ENCODE data around the gene RIOX2. TPM values are rescaled to one million over a fixed set of nuclear protein-coding genes. Genes with fewer than 3 reads are reported as not detected.

The RIOX2 gene
- total RNA-seq, 3 donors from 2014 or later (not counting 1 experiment from before 2014, with no cell fraction given) = 8.7 to 16.2 (median 13.5) TPM

GRCh38 chr3:97950360-97950759 is 21.9 kb downstream of the RIOX2 start:
- H3K36me3 Mint-ChIP-seq = peaks cover 42% of the 10 kb centered on the region

GRCh38 chr3:97949743-97950142 is 22.5 kb downstream of the RIOX2 start:
- no peak for TF ChIP-seq CTCF (IDR thresholded peaks at IDR 0.05)
- Mint-ChIP-seq H3K27ac (no peak overlapping the region), H3K36me3 (peaks cover 45% of the 10 kb centered on the region), H3K27me3 (ENCODE audit: low read depth in 2 of 2) (no peaks in the 10 kb centered on the region), H3K4me3 (no peak overlapping the region), H3K9me3 (no peaks in the 10 kb centered on the region), H3K4me1 (peaks cover 0 to 4% of the 10 kb centered on the region in 2 donors)
- Histone ChIP-seq H3K4me1 (ENCODE audit: control insufficient read depth, insufficient read depth, low read length) (no peaks in the 10 kb centered on the region), H3K27me3 (ENCODE audit: control insufficient read depth, insufficient read depth, low read length) (no peaks in the 10 kb centered on the region), H3K9me3 (ENCODE audit: control insufficient read depth, insufficient read depth, low read length) (no peaks in the 10 kb centered on the region), H3K27ac (ENCODE audit: low read length) (no peak overlapping the region), H3K36me3 (ENCODE audit: control insufficient read depth, insufficient read depth, low read length) (peaks cover 64% of the 10 kb centered on the region), H3K4me3 (ENCODE audit: low read length) (no peak overlapping the region)
- 91% methylated on average over 5 of the region's 5 CpGs for WGBS (ENCODE audit: insufficient coverage)
- intact Hi-C loops (cut with micrococcal nuclease) = no loop called here
- ATAC-seq (no peak), DNase-seq (no peak)

More at GRCh38 chr3:97950360-97950759, 21.9 kb downstream of the RIOX2 start:
- DNase-seq (no peak), ATAC-seq (no peak)
- H3K4me3 Mint-ChIP-seq = no peak overlapping the region
- Histone ChIP-seq H3K27me3 (ENCODE audit: control insufficient read depth, insufficient read depth, low read length) (no peaks in the 10 kb centered on the region), H3K36me3 (ENCODE audit: control insufficient read depth, insufficient read depth, low read length) (peaks cover 61% of the 10 kb centered on the region), H3K27ac (ENCODE audit: low read length) (no peak overlapping the region), H3K4me1 (ENCODE audit: control insufficient read depth, insufficient read depth, low read length) (no peaks in the 10 kb centered on the region), H3K4me3 (ENCODE audit: low read length) (no peak overlapping the region), H3K9me3 (ENCODE audit: control insufficient read depth, insufficient read depth, low read length) (no peaks in the 10 kb centered on the region)
- intact Hi-C loops (cut with micrococcal nuclease) = no loop called here
- no peaks in the 10 kb centered on the region for H3K27me3 Mint-ChIP-seq (ENCODE audit: low read depth in 2 of 2)
- no peak for TF ChIP-seq CTCF (IDR thresholded peaks at IDR 0.05)
- H3K4me1 Mint-ChIP-seq = peaks cover 0 to 4% of the 10 kb centered on the region in 2 donors
- H3K9me3 Mint-ChIP-seq = no peaks in the 10 kb centered on the region
- no peak overlapping the region for H3K27ac Mint-ChIP-seq
- 78% methylated on average over 3 of the region's 3 CpGs for WGBS (ENCODE audit: insufficient coverage)

- intact Hi-C loops (cut with micrococcal nuclease) = no loop called here
- no peak overlapping the region for H3K4me3 ChIP-seq (ENCODE audit: low read length)
- no peaks in the 10 kb centered on the region for H3K27me3 ChIP-seq (ENCODE audit: control insufficient read depth, insufficient read depth, low read length)
- H3K9me3 Mint-ChIP-seq = no peaks in the 10 kb centered on the region
- H3K4me1 ChIP-seq (ENCODE audit: control insufficient read depth, insufficient read depth, low read length) = no peaks in the 10 kb centered on the region
- ATAC-seq (no peak), DNase-seq (no peak)
- no peak for TF ChIP-seq CTCF (IDR thresholded peaks at IDR 0.05)
- peaks cover 0 to 4% of the 10 kb centered on the region in 2 donors for H3K4me1 Mint-ChIP-seq
- no peak overlapping the region for H3K27ac ChIP-seq (ENCODE audit: low read length)
- H3K4me3 Mint-ChIP-seq = no peak overlapping the region
- H3K27me3 Mint-ChIP-seq (ENCODE audit: low read depth in 2 of 2) = no peaks in the 10 kb centered on the region
- peaks cover 70% of the 10 kb centered on the region for H3K36me3 ChIP-seq (ENCODE audit: control insufficient read depth, insufficient read depth, low read length)
- H3K9me3 ChIP-seq (ENCODE audit: control insufficient read depth, insufficient read depth, low read length) = no peaks in the 10 kb centered on the region
- peaks cover 45% of the 10 kb centered on the region for H3K36me3 Mint-ChIP-seq
- no peak overlapping the region for H3K27ac Mint-ChIP-seq
- 96% methylated on average over 2 of the region's 2 CpGs for WGBS (ENCODE audit: insufficient coverage)
These were observed 23.1 kb downstream of the RIOX2 start for GRCh38 chr3:97949110-97949485.

- Mint-ChIP-seq H3K27ac (no peak overlapping the region), H3K4me3 (no peak overlapping the region), H3K9me3 (no peaks in the 10 kb centered on the region), H3K36me3 (peaks cover 45% of the 10 kb centered on the region), H3K27me3 (ENCODE audit: low read depth in 2 of 2) (no peaks in the 10 kb centered on the region), H3K4me1 (peaks cover 0 to 4% of the 10 kb centered on the region in 2 donors)
- intact Hi-C loops (cut with micrococcal nuclease) = no loop called here
- no peak overlapping the region for H3K27ac ChIP-seq (ENCODE audit: low read length)
- TF ChIP-seq CTCF (IDR thresholded peaks at IDR 0.05) = no peak
- H3K36me3 ChIP-seq (ENCODE audit: control insufficient read depth, insufficient read depth, low read length) = peaks cover 68% of the 10 kb centered on the region
- no peaks in the 10 kb centered on the region for H3K9me3 ChIP-seq (ENCODE audit: control insufficient read depth, insufficient read depth, low read length)
- no peaks in the 10 kb centered on the region for H3K4me1 ChIP-seq (ENCODE audit: control insufficient read depth, insufficient read depth, low read length)
- no peaks in the 10 kb centered on the region for H3K27me3 ChIP-seq (ENCODE audit: control insufficient read depth, insufficient read depth, low read length)
- no peak for ATAC-seq
- 95% methylated on average over 5 of the region's 5 CpGs for WGBS (ENCODE audit: insufficient coverage)
- DNase-seq = no peak
- no peak overlapping the region for H3K4me3 ChIP-seq (ENCODE audit: low read length)
These were observed 23.7 kb downstream of the RIOX2 start for GRCh38 chr3:97948351-97949109.
